Loucy (cell line): ENCODE measurements around the gene BCO1.

ENCODE experiments used
- H2AFZ ChIP-seq: fragments of 200-600 bp; sonication (generic); 2 replicates; pipeline ENCODE4 v1.6.0; 2016; ENCODE audit warnings: antibody characterized with exemption, mild to moderate bottlenecking, low read length, moderate library complexity
- H3F3A ChIP-seq: fragments of 200-600 bp; 2 replicates; pipeline ENCODE4 v1.6.0; 2016; ENCODE audit warnings: antibody characterized with exemption, low read depth, mild to moderate bottlenecking
- H3K27me3 ChIP-seq: fragments of 200-600 bp; sonication (generic); 2 replicates; pipeline ENCODE4 v1.6.1; 2014; ENCODE audit warnings: low read length, mild to moderate bottlenecking; ENCODE audit not compliant: insufficient read depth, poor library complexity, severe bottlenecking
- H3K36me3 ChIP-seq: fragments of 200-600 bp; sonication (generic); 2 replicates; pipeline ENCODE4 v1.6.1; 2016; ENCODE audit warnings: low read length; ENCODE audit not compliant: insufficient read depth
- H3K4me1 ChIP-seq: fragments of 200-600 bp; sonication (generic); 2 replicates; pipeline ENCODE4 v1.5.1; 2014; ENCODE audit warnings: low read length, mild to moderate bottlenecking; ENCODE audit not compliant: insufficient read depth, poor library complexity, severe bottlenecking
- H3K4me2 ChIP-seq: fragments of 200-600 bp; sonication (generic); 2 replicates; pipeline ENCODE4 v1.6.0; 2014; ENCODE audit warnings: antibody characterized with exemption, low read length, low read depth, mild to moderate bottlenecking; ENCODE audit not compliant: poor library complexity, severe bottlenecking
- H3K4me3 ChIP-seq: fragments of 200-600 bp; sonication (generic); 2 replicates; pipeline ENCODE4 v1.5.1; 2014; ENCODE audit warnings: low read length, mild to moderate bottlenecking, mixed read lengths; ENCODE audit not compliant: poor library complexity, severe bottlenecking
- H3K79me2 ChIP-seq: fragments of 200-600 bp; sonication (generic); 2 replicates; pipeline ENCODE4 v1.6.1; 2014; ENCODE audit warnings: low read length; ENCODE audit not compliant: insufficient read depth
- H3K9ac ChIP-seq: fragments of 200-600 bp; sonication (generic); 2 replicates; pipeline ENCODE4 v1.6.0; 2014; ENCODE audit warnings: mild to moderate bottlenecking, low read depth, low read length, moderate library complexity; ENCODE audit not compliant: poor library complexity, severe bottlenecking
- H3K9me2 ChIP-seq: fragments of 200-600 bp; sonication (generic); replicated peaks from 2 replicates; pipeline ENCODE4 v1.6.1; 2016; ENCODE audit warnings: low read depth, low read length, mixed read lengths
- H3K9me3 ChIP-seq: fragments of 200-600 bp; sonication (generic); 2 replicates; pipeline ENCODE4 v1.6.1; 2014; ENCODE audit warnings: mild to moderate bottlenecking, antibody characterized with exemption, low read length, low read depth; ENCODE audit not compliant: insufficient read depth
- H4K20me1 ChIP-seq: fragments of 200-600 bp; sonication (generic); 2 replicates; pipeline ENCODE4 v1.6.0; 2014; ENCODE audit warnings: antibody characterized with exemption, low read length, mild to moderate bottlenecking; ENCODE audit not compliant: insufficient read depth, poor library complexity, severe bottlenecking
- EZH2phosphoT487 ChIP-seq: fragments of 200-600 bp; IDR thresholded peaks from 2 replicates; pipeline ENCODE4 v1.6.1; 2018; ENCODE audit warnings: antibody characterized with exemption, mild to moderate bottlenecking, moderate library complexity, borderline replicate concordance
- TF ChIP-seq, protein P1 (sequence below): fragments of 200-600 bp; sonication (generic); conservative IDR thresholded peaks from 2 replicates; pipeline ENCODE4 v1.5.1; 2014; ENCODE audit warnings: mild to moderate bottlenecking, antibody characterized with exemption, low read length

Gene BCO1

DNA sequence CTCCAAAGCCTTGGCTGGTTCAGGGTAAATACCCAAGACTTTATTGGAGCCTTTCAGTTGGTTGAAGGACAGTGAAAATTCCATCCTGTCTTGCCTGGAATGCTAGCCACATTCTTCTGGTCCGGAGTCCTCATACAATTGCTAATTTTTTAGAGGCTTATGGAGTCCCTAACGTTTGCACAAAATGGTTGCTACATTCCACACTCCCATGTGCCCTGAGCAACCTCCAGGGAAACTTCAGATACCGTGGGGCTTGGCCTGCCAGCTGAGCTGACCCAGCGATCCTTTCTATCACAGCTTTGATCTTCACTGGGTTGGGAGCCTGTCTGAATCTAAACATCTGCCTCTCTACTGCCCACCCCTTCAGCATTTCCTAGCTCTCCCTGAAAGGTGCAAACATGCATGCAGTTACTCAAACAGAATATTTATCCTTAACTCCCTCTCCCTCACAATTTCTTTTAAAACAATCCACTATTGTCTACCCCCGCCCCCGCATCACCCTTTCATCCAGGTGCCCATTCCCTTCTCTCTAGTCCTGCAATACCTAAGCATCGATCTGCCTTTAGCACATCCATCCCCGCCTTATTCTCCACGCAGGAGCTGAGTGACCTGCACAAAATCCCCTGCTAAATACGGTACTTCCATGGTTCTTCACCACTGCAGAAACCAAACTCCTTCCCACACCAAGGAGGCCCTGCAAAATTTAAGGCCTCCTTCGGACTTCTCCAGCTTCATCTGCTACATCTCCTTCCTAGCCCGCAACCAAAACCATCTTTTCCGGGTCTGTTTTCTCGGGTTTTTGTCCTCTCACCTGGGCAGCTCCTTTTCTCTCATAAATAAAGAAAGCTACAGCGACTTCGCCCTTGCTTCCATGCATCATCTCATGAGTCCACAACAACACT is 75.5 kb downstream of the BCO1 start:
- H4K20me1 ChIP-seq: peaks cover 20% of the 10 kb centered on the region
- no peaks in the 10 kb centered on the region for H3F3A ChIP-seq
- no peak for TF ChIP-seq EZH2phosphoT487
- TF ChIP-seq, protein P1, sequence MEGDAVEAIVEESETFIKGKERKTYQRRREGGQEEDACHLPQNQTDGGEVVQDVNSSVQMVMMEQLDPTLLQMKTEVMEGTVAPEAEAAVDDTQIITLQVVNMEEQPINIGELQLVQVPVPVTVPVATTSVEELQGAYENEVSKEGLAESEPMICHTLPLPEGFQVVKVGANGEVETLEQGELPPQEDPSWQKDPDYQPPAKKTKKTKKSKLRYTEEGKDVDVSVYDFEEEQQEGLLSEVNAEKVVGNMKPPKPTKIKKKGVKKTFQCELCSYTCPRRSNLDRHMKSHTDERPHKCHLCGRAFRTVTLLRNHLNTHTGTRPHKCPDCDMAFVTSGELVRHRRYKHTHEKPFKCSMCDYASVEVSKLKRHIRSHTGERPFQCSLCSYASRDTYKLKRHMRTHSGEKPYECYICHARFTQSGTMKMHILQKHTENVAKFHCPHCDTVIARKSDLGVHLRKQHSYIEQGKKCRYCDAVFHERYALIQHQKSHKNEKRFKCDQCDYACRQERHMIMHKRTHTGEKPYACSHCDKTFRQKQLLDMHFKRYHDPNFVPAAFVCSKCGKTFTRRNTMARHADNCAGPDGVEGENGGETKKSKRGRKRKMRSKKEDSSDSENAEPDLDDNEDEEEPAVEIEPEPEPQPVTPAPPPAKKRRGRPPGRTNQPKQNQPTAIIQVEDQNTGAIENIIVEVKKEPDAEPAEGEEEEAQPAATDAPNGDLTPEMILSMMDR: no peak

DNA sequence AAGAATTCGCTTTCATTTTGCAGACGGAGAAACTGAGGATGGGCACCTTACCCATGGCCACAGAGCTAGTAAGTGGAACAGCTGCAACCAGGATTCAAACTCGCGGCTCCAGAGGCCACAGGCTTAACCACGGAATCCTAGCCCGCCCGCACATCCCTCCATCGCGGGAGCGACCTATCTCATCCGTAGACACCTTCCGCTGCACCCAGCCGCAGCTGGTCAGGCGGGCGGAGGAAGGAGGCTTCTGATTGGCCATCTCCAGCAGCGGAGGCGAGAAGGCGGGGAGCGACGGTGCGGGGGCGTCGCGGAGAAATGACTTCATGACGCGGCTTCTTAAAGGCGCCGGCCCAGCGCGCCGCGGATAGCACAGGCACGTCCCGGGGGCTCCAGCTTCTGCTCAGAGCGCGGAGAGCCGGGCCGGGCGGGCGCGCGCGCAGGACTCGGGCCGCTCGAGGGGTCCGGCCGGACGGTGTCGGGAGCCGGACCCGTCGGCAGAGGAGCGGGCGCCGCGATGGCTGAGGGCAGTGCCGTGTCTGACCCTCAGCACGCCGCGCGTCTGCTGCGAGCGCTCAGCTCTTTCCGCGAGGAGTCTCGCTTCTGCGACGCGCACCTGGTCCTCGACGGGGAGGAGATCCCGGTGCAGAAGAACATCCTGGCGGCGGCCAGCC is 76.2 kb downstream of the BCO1 start, which contains the start of gene GAN:
Gene GAN (plus strand): TSS at position 360 of the 668 bp plus-strand sequence. CDS start 152 bp downstream, at position 512.
- Histone ChIP-seq H3K4me2 (peak within 1 kb of the TSS; percentile 100), H3K27me3 (no peaks in the 10 kb centered on the region), H3K9me3 (no peaks in the 10 kb centered on the region), H4K20me1 (peaks cover 22% of the 10 kb centered on the region), H3K9me2 (no peaks in the 10 kb centered on the region), H3K4me1 (peaks cover 52% of the 10 kb centered on the region), H3F3A (no peaks in the 10 kb centered on the region), H3K4me3 (peak within 1 kb of the TSS; percentile 86), H3K9ac (peak within 1 kb of the TSS; percentile 82), H2AFZ (peak within 1 kb of the TSS; percentile 91), H3K79me2 (peaks cover 66% of the 10 kb centered on the region), H3K36me3 (no peaks in the 10 kb centered on the region)
- TF ChIP-seq, protein P1: no peak
- no peak for TF ChIP-seq EZH2phosphoT487

More for the DNA sequence above, 75.5 kb downstream of the BCO1 start:
- Histone ChIP-seq H3K4me2 (peak overlapping the region; percentile 88), H3K4me3 (peak overlapping the region; percentile 86), H3K27me3 (no peaks in the 10 kb centered on the region), H3K36me3 (no peaks in the 10 kb centered on the region), H3K4me1 (peaks cover 46% of the 10 kb centered on the region), H3K9ac (peak overlapping the region; percentile 82), H2AFZ (peak overlapping the region; percentile 91), H3K9me2 (no peaks in the 10 kb centered on the region), H3K79me2 (peaks cover 60% of the 10 kb centered on the region), H3K9me3 (no peaks in the 10 kb centered on the region)

- Histone ChIP-seq H3K4me1 (peaks cover 58% of the 10 kb centered on the region), H3K79me2 (peaks cover 74% of the 10 kb centered on the region), H3K9ac (peak overlapping the region; percentile 82), H3K4me2 (peak overlapping the region; percentile 100), H3K9me2 (no peaks in the 10 kb centered on the region), H3F3A (no peaks in the 10 kb centered on the region), H3K9me3 (no peaks in the 10 kb centered on the region), H3K36me3 (no peaks in the 10 kb centered on the region), H3K27me3 (no peaks in the 10 kb centered on the region), H3K4me3 (peak overlapping the region; percentile 86), H4K20me1 (peaks cover 30% of the 10 kb centered on the region), H2AFZ (peak overlapping the region; percentile 88; the same call in 1 of the 2 replicates)
- TF ChIP-seq EZH2phosphoT487: no peak
- TF ChIP-seq, protein P1: 0 out of 2 replicates have a peak, but pooled peaks have one; percentile 18
These were observed 77.0 kb downstream of the BCO1 start for GRCh38 chr16:81315271-81316175.
